Adrenal gland (tissue), 5 donors: Measurements from ENCODE around the gene GNAO1.

Experiments used
- CTCF ChIP-seq, 6 experiments: fragments of 450-650 bp in 4 of 6; fragments of 200-600 bp in 2 of 6; sonication (generic) in 1 of 6; IDR thresholded peaks; 1 replicate in 5 of 6; 2 replicates in 1 of 6; pipeline versions ENCODE4 v1.5.1 to v1.8.0; 2016 to 2021; ENCODE audit warnings: antibody characterized with exemption in 6 of 6, mild to moderate bottlenecking in 2 of 6, moderate library complexity in 1 of 6
- POLR2A ChIP-seq, 2 donors: fragments of 450-650 bp; IDR thresholded peaks; one replicate each; pipeline ENCODE4 v1.6.1; 2017; ENCODE audit warnings: antibody characterized with exemption in 2 of 2, mild to moderate bottlenecking in 2 of 2, moderate library complexity in 1 of 2
- donor health status: DM: no; HTN: no; CAD: no.

GRCh38 chr16:56351481-56351880 lies 160.2 kb downstream of the GNAO1 start:
- TF ChIP-seq CTCF (IDR thresholded peaks at IDR 0.05) (no peak), POLR2A (IDR thresholded peaks at IDR 0.05) (no peak)
